Liver (tissue), 9 donors: Measurements from ENCODE around the gene NT5DC2. TPM values are rescaled to one million over a fixed set of nuclear protein-coding genes. Genes with fewer than 3 reads are reported as not detected.

ENCODE experiments used
- DNase-seq: peaks from one replicate; pipeline ENCODE4 v3.0.0-alpha.2; 2017; ENCODE audit warnings: low spot score
- H3K27ac ChIP-seq, 2 donors: one replicate each; pipeline ENCODE4 v1.7.0; 2013; ENCODE audit warnings: inconsistent platforms in 2 of 2, low read length in 2 of 2, control low read depth in 1 of 2, low read depth in 1 of 2, mild to moderate bottlenecking in 1 of 2
- H3K27me3 ChIP-seq, 4 donors: one replicate each; pipeline versions ENCODE4 v1.6.1 to v1.7.0; 2013; ENCODE audit warnings: low read length in 3 of 4, inconsistent platforms in 1 of 4, mild to moderate bottlenecking in 1 of 4, moderate library complexity in 1 of 4; ENCODE audit not compliant: control insufficient read depth in 4 of 4, insufficient read depth in 4 of 4
- H3K36me3 ChIP-seq, 4 donors: one replicate each; pipeline versions ENCODE4 v1.6.1 to v1.7.0; 2013; ENCODE audit warnings: low read length in 3 of 4, mild to moderate bottlenecking in 3 of 4, low read depth in 1 of 4, moderate library complexity in 1 of 4; ENCODE audit not compliant: control insufficient read depth in 4 of 4, insufficient read depth in 3 of 4
- H3K4me1 ChIP-seq, 4 donors: one replicate each; pipeline versions ENCODE4 v1.6.1 to v1.7.0; 2013; ENCODE audit warnings: low read length in 3 of 4, mild to moderate bottlenecking in 3 of 4, moderate library complexity in 1 of 4; ENCODE audit not compliant: control insufficient read depth in 4 of 4, insufficient read depth in 4 of 4
- H3K4me3 ChIP-seq, 3 donors: one replicate each; pipeline versions ENCODE4 v1.6.1 to v1.7.0; 2013; ENCODE audit warnings: low read length in 3 of 3, control low read depth in 1 of 3, low read depth in 1 of 3, mild to moderate bottlenecking in 1 of 3
- H3K9ac ChIP-seq, 2 donors: one replicate each; pipeline ENCODE4 v1.7.0; 2013; ENCODE audit warnings: low read length in 2 of 2, mild to moderate bottlenecking in 2 of 2, moderate library complexity in 2 of 2, control low read depth in 1 of 2, low read depth in 1 of 2
- H3K9me3 ChIP-seq, 4 donors: one replicate each; pipeline versions ENCODE4 v1.6.1 to v1.7.0; 2013; ENCODE audit warnings: low read length in 3 of 4; ENCODE audit not compliant: control insufficient read depth in 4 of 4
- ATF3 ChIP-seq: IDR thresholded peaks from 2 replicates; pipeline ENCODE4 v1.6.1; 2016; ENCODE audit warnings: antibody characterized with exemption
- CTCF ChIP-seq: fragments of 150-350 bp; IDR thresholded peaks from 2 replicates; pipeline ENCODE4 v1.5.1; 2017; ENCODE audit warnings: improper control_type of control experiment, low read depth, low read length; ENCODE audit not compliant: missing input control
- FOXA1 ChIP-seq: IDR thresholded peaks from 2 replicates; pipeline ENCODE4 v1.6.1; 2016; ENCODE audit warnings: antibody characterized with exemption
- FOXA2 ChIP-seq: IDR thresholded peaks from 2 replicates; pipeline ENCODE4 v1.6.1; 2016; ENCODE audit warnings: antibody characterized with exemption
- HNF4G ChIP-seq: IDR thresholded peaks from 2 replicates; pipeline ENCODE4 v1.6.1; 2016; ENCODE audit warnings: antibody characterized with exemption
- JUND ChIP-seq, 2 donors: IDR thresholded peaks; 2 replicates each; pipeline ENCODE4 v1.6.1; 2016; ENCODE audit warnings: antibody characterized with exemption in 2 of 2
- MAX ChIP-seq: IDR thresholded peaks from 2 replicates; pipeline ENCODE4 v1.6.1; 2016; ENCODE audit warnings: antibody characterized with exemption
- NR2F2 ChIP-seq: IDR thresholded peaks from 2 replicates; pipeline ENCODE4 v1.6.1; 2016; ENCODE audit warnings: antibody characterized with exemption
- RAD21 ChIP-seq, 2 donors: IDR thresholded peaks; 2 replicates each; pipeline ENCODE4 v1.6.1; 2016; ENCODE audit warnings: antibody characterized with exemption in 2 of 2, mild to moderate bottlenecking in 2 of 2
- RXRA ChIP-seq, 2 donors: IDR thresholded peaks; 2 replicates each; pipeline ENCODE4 v1.6.1; 2017 to 2018; ENCODE audit warnings: antibody characterized with exemption in 2 of 2, mild to moderate bottlenecking in 1 of 2
- SP1 ChIP-seq: IDR thresholded peaks from 2 replicates; pipeline ENCODE4 v1.6.1; 2018; ENCODE audit warnings: antibody characterized with exemption, mild to moderate bottlenecking
- TAF1 ChIP-seq: conservative IDR thresholded peaks from 2 replicates; pipeline ENCODE4 v1.6.1; 2016; ENCODE audit warnings: antibody characterized with exemption, mild to moderate bottlenecking
- YY1 ChIP-seq: IDR thresholded peaks from 2 replicates; pipeline ENCODE4 v1.6.1; 2016; ENCODE audit warnings: antibody characterized with exemption, mild to moderate bottlenecking
- ZBTB33 ChIP-seq: IDR thresholded peaks from 2 replicates; pipeline ENCODE4 v1.6.1; 2016; ENCODE audit warnings: antibody characterized with exemption
- WGBS: extraction: QIAGEN DNeasy Blood & Tissue Kit; methylation state at CpG from one replicate; pipeline ENCODE4 v1.1.7; 2013; 5-methylcytosine and 5-hydroxymethylcytosine counted together
- polyA plus RNA-seq, 2 donors: library from polyadenylated mRNA; stranded (reverse) in 1 of 2; unstranded in 1 of 2; fragments of 200-250 nt in 1 of 2; fragments of >200 nt in 1 of 2; fragmentation: Nextera tagmentation in 1 of 2; extraction: Ambion mirVana in 1 of 2; gene quantifications; one replicate each; pipeline versions ENCODE4 v1.2.1 to v1.2.3, GENCODE V29; 2013 to 2015
- total RNA-seq, 2 donors: library from RNA; depleted of rRNA; stranded (reverse); fragments of >200 nt; gene quantifications; one replicate each; pipeline ENCODE4 v1.2.3, GENCODE V29; 2014
- donor health status: healthy.
- donor health status: healthy.
- donor health status: healthy.
- donor health status: healthy.
- donor health status: healthy.

The NT5DC2 gene
- total and polyA plus RNA-seq, 4 donors, result 2.8 to 20.9 (median 3.1) TPM

DNA sequence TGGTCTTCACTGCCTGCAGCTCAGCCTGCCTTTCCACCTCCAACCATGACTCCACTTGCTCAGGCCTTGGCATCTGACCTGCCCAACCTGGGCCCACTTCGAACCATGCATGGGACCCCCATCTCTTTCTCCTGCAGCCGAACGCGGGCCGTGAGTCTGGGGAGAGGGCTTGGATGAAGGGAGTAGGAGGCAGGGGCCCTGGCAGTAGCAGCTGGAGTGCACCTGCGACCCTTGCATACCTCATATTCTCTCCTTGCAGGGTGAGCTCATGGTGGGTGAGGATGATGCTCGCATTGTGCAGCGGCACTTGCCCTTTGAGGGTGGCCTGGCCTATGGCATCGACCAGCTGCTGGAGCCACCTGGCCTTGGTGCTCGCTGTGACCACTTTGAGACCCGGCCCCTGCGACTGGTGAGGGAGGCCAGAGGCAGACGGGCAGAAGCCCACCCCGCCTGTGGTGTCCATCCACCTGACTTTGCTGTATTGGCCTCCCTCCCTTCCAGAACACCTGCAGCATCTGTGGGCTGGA is 13.5 kb downstream of the NT5DC2 start:
- H3K4me3 ChIP-seq, result no peak overlapping the region
- WGBS, result 94% methylated on average over 14 of the region's 14 CpGs
- no peak for DNase-seq
- no peaks in the 10 kb centered on the region for H3K36me3 ChIP-seq
- H3K9ac ChIP-seq, result no peak overlapping the region
- TF ChIP-seq ZBTB33 (no peak), FOXA2 (no peak), YY1 (no peak), ATF3 (no peak)
- H3K27me3 ChIP-seq, result no peaks in the 10 kb centered on the region
- H3K27ac ChIP-seq, result no peak overlapping the region
- H3K4me1 ChIP-seq, result no peaks in the 10 kb centered on the region
- no peaks in the 10 kb centered on the region for H3K9me3 ChIP-seq

GRCh38 chr3:52519445-52520140 is 14.1 kb downstream of the NT5DC2 start:
- Histone ChIP-seq H3K27me3 (no peaks in the 10 kb centered on the region), H3K9me3 (no peaks in the 10 kb centered on the region), H3K4me3 (no peak overlapping the region), H3K36me3 (no peaks in the 10 kb centered on the region), H3K27ac (no peak overlapping the region), H3K4me1 (no peaks in the 10 kb centered on the region), H3K9ac (no peak overlapping the region)
- TF ChIP-seq HNF4G (no peak), MAX (no peak), RAD21 (IDR thresholded peaks at IDR 0.05) (no peak), FOXA2 (no peak), JUND (IDR thresholded peaks at IDR 0.05) (no peak), SP1 (no peak), NR2F2 (no peak), FOXA1 (no peak), CTCF (no peak), RXRA (IDR thresholded peaks at IDR 0.05) (no peak), YY1 (no peak)
- DNase-seq, result no peak
- 92% methylated on average over 22 of the region's 22 CpGs for WGBS

DNA sequence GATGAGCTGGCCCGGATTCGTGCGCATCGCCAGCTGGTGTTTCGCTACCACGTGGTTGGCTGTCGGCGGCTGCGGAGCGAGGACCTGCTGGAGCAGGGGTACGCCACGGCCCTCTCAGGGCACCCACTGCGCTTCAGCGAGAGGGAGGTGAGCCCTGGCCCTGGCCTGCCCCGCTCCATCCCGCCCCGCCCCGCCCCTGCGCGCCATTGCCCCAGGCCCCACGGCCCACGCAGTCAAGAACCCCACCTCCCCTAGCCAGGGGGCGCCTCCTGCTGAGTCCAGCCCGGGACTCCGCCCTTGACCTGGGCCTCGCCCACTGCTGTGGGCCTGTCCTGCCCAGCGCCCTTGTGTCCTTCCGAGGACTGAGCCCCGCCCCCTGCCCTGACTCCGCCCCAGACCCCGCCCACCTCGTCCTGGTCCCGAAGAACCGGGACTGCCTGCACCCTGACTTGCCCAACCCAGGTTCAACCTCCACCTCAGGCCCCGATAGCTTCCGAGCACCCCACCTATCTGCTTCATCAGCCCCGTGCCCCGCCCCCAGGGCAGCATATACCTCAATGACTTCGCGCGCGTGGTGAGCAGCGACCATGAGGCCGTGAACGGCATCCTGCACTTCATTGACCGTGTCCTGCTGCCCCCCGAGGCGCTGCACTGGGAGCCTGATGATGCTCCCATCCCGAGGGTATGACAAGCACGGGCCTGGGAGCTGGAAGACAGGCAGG is 14.8 kb downstream of the NT5DC2 start:
- TF ChIP-seq HNF4G, result no peak
- TF ChIP-seq SP1, result no peak
- no peak for TF ChIP-seq ZBTB33
- no peak for TF ChIP-seq TAF1
- TF ChIP-seq RXRA (IDR thresholded peaks at IDR 0.05), result no peak
- H3K27me3 ChIP-seq, result no peaks in the 10 kb centered on the region
- no peak for DNase-seq
- no peaks in the 10 kb centered on the region for H3K4me1 ChIP-seq
- H3K27ac ChIP-seq, result no peak overlapping the region
- no peak overlapping the region for H3K9ac ChIP-seq
- 61% methylated on average over 50 of the region's 50 CpGs for WGBS
- H3K4me3 ChIP-seq, result no peak overlapping the region
- H3K36me3 ChIP-seq, result no peaks in the 10 kb centered on the region
- no peaks in the 10 kb centered on the region for H3K9me3 ChIP-seq
